Activated CD8-positive, alpha-beta T cell treated with anti-CD3 and anti-CD28 coated beads for 36 hours (primary cell): ENCODE measurements around the gene HLA-DOA. TPM values are rescaled to one million over a fixed set of nuclear protein-coding genes. Genes with fewer than 3 reads are reported as not detected.

Experiments
- ATAC-seq: fragments of 200-7000 bp; cut with Tn5 transposase; one replicate; pipeline ENCODE4 v1.10.0; 2021; ENCODE audit warnings: mild to moderate bottlenecking, moderate library complexity
- CTCF ChIA-PET: fragments of 350-600 bp; sonication (Branson Sonifier 250); formaldehyde crosslinking; loops from one replicate; lab custom pipeline; 2021; ENCODE audit warnings: antibody characterized with exemption; lab: Charles Lee
- POLR2A ChIA-PET: fragments of 350-600 bp; sonication (Branson Sonifier 250); formaldehyde crosslinking; loops from one replicate; lab custom pipeline; 2021; ENCODE audit warnings: antibody characterized with exemption; lab: Charles Lee
- DNase-seq: peaks from one replicate; pipeline ENCODE4 v3.0.0-alpha.2; 2020
- H3K27ac Mint-ChIP-seq: one replicate; pipeline ENCODE4 v1.8.0; 2021; ENCODE audit warnings: mild to moderate bottlenecking, mixed read lengths
- H3K27me3 Mint-ChIP-seq: one replicate; pipeline ENCODE4 v1.8.0; 2021; ENCODE audit warnings: mixed read lengths
- H3K36me3 Mint-ChIP-seq: one replicate; pipeline ENCODE4 v1.8.0; 2021; ENCODE audit warnings: low read depth, mixed read lengths
- H3K4me1 Mint-ChIP-seq: one replicate; pipeline ENCODE4 v1.8.0; 2021; ENCODE audit warnings: low read depth, mixed read lengths
- H3K4me3 Mint-ChIP-seq: one replicate; pipeline ENCODE4 v1.8.0; 2021; ENCODE audit warnings: mild to moderate bottlenecking, moderate library complexity, mixed read lengths
- H3K9me3 Mint-ChIP-seq: one replicate; pipeline ENCODE4 v1.8.0; 2021; ENCODE audit warnings: mixed read lengths
- CTCF ChIP-seq: fragments of 200-600 bp; IDR thresholded peaks from one replicate; pipeline ENCODE4 v1.8.0; 2022; ENCODE audit warnings: antibody characterized with exemption, mild to moderate bottlenecking
- intact Hi-C: fragments of 100-400 bp; cut with micrococcal nuclease; formaldehyde crosslinking; loops from one replicate; pipeline ENCODE4 v1.10.0; 2022
- total RNA-seq, 2 experiments: library from RNA; stranded (reverse); gene quantifications; one replicate each; pipeline ENCODE4 v1.2.3, GENCODE V29; 2021

Gene HLA-DOA
- total RNA-seq, 2 experiments from 2014 or later, result 6.4 to 8.1 TPM

- ChIA-PET CTCF (no interaction called here), POLR2A (no interaction called here)
- DNase-seq, result no peak
- ATAC-seq, result no peak
- Mint-ChIP-seq H3K4me3 (no peak overlapping the region), H3K27me3 (peaks cover 19% of the 10 kb centered on the region), H3K27ac (no peak overlapping the region), H3K9me3 (peaks cover 16% of the 10 kb centered on the region), H3K36me3 (peaks cover 4% of the 10 kb centered on the region), H3K4me1 (peaks cover under 1% of the 10 kb centered on the region)
- TF ChIP-seq CTCF, result no peak
- intact Hi-C loops, result no loop called here
These were observed 25.2 kb upstream of the HLA-DOA start for GRCh38 chr6:33034554-33034953.

GRCh38 chr6:33030245-33030644 is 20.9 kb upstream of the HLA-DOA start:
- intact Hi-C loops, result no loop called here
- CTCF ChIA-PET, result interaction anchor here (2.2 kb wide), 1 partner anchor 46 kb away, joined by 6 read pairs; no protein-coding TSS in a partner anchor
- TF ChIP-seq CTCF, result no peak

GRCh38 chr6:33029328-33030184 is 20.2 kb upstream of the HLA-DOA start:
- intact Hi-C loops, result no loop called here
- H3K4me3 Mint-ChIP-seq, result no peak overlapping the region
- peak; percentile 40 for DNase-seq

More at GRCh38 chr6:33030245-33030644, 20.9 kb upstream of the HLA-DOA start:
- Mint-ChIP-seq H3K27ac (no peak overlapping the region), H3K4me3 (no peak overlapping the region), H3K9me3 (peaks cover 8% of the 10 kb centered on the region), H3K4me1 (peaks cover 13% of the 10 kb centered on the region), H3K27me3 (peaks cover 10% of the 10 kb centered on the region), H3K36me3 (no peaks in the 10 kb centered on the region)
- POLR2A ChIA-PET, result interaction anchor here (1.4 kb wide), 1 partner anchor 29 kb away, joined by 3 read pairs; no protein-coding TSS in a partner anchor
- ATAC-seq (no peak), DNase-seq (no peak)

GRCh38 chr6:33028220-33028849 is 18.9 kb upstream of the HLA-DOA start:
- DNase-seq (no peak), ATAC-seq (no peak)
- CTCF ChIA-PET, result interaction anchor here (1.1 to 2.2 kb wide), 3 partner anchors 14 to 94 kb away, joined by 3 to 6 read pairs (median 4); no protein-coding TSS in a partner anchor
- Mint-ChIP-seq H3K4me1 (peaks cover 13% of the 10 kb centered on the region), H3K36me3 (no peaks in the 10 kb centered on the region), H3K9me3 (no peaks in the 10 kb centered on the region), H3K27me3 (peaks cover 4% of the 10 kb centered on the region), H3K4me3 (no peak overlapping the region), H3K27ac (no peak overlapping the region)
- POLR2A ChIA-PET, result no interaction called here
- intact Hi-C loops, result no loop called here
- no peak for TF ChIP-seq CTCF

More at GRCh38 chr6:33029328-33030184, 20.2 kb upstream of the HLA-DOA start:
- TF ChIP-seq CTCF, result no peak
- Mint-ChIP-seq H3K36me3 (no peaks in the 10 kb centered on the region), H3K27me3 (peaks cover 9% of the 10 kb centered on the region), H3K27ac (peak overlapping the region; percentile 16), H3K9me3 (peaks cover 2% of the 10 kb centered on the region), H3K4me1 (peaks cover 13% of the 10 kb centered on the region)
- POLR2A ChIA-PET, result interaction anchor here (0.9 to 1.4 kb wide), 2 partner anchors 29 to 184 kb away, joined by 3 read pairs; no protein-coding TSS in a partner anchor
- CTCF ChIA-PET, result interaction anchor here (0.8 to 2.2 kb wide), 5 partner anchors 13 to 161 kb away, joined by 3 to 6 read pairs (median 4); no protein-coding TSS in a partner anchor
- ATAC-seq, result peak; percentile 85
